HUES6 (cell line): ENCODE measurements around the gene RASSF8.

Experiments
- H3K27ac ChIP-seq: 2 replicates; pipeline ENCODE4 v1.7.0; 2013; ENCODE audit warnings: low read depth, mild to moderate bottlenecking, low read length, inconsistent platforms
- H3K27me3 ChIP-seq: 2 replicates; pipeline ENCODE4 v1.6.1; 2013; ENCODE audit warnings: low read length; ENCODE audit not compliant: control insufficient read depth, insufficient read depth
- H3K36me3 ChIP-seq: 2 replicates; pipeline ENCODE4 v1.6.1; 2013; ENCODE audit warnings: low read length; ENCODE audit not compliant: control insufficient read depth, insufficient read depth
- H3K4me1 ChIP-seq: 2 replicates; pipeline ENCODE4 v1.6.1; 2013; ENCODE audit warnings: low read length; ENCODE audit not compliant: control insufficient read depth, insufficient read depth
- H3K4me3 ChIP-seq: 2 replicates; pipeline ENCODE4 v1.5.1; 2013; ENCODE audit warnings: low read depth, low read length
- H3K9ac ChIP-seq: one replicate; pipeline ENCODE4 v1.6.1; 2013; ENCODE audit warnings: mild to moderate bottlenecking, low read length
- H3K9me3 ChIP-seq: 2 replicates; pipeline ENCODE4 v1.6.1; 2013; ENCODE audit warnings: low read depth, low read length; ENCODE audit not compliant: control insufficient read depth, insufficient read depth

RASSF8 gene

DNA sequence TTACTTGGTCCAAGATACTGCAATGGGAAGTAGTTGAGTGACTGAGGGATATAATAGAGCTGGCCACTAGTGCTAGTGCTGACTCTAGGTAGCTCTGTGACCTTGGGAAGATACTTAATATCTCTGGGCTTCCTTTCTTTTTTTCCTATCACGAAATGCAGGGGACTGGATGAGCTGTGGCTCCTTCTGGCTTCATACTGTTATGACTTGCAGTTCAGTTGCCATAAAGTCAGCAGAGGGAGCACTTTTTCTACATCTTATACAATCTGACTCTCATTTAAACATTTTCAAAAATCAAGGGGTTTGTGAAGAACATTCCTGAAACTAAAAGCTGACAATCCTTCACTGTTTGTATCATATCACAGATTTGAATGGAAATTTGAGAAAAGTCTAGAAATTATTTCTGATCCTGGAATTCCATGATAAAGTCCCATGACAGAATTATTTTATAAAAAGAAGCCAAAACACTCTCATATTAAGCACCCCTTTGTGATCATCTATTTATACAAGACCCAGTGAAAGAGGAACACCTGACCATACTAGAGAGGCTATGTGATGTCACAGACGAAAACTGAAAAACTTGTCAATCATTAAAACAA lies 161.0 kb downstream of the RASSF8 start:
- Histone ChIP-seq H3K27me3 (peaks cover 77% of the 10 kb centered on the region), H3K4me1 (peaks cover 35% of the 10 kb centered on the region), H3K4me3 (no peak overlapping the region), H3K27ac (no peak overlapping the region), H3K9ac (no peak overlapping the region), H3K9me3 (no peaks in the 10 kb centered on the region), H3K36me3 (no peaks in the 10 kb centered on the region)

DNA sequence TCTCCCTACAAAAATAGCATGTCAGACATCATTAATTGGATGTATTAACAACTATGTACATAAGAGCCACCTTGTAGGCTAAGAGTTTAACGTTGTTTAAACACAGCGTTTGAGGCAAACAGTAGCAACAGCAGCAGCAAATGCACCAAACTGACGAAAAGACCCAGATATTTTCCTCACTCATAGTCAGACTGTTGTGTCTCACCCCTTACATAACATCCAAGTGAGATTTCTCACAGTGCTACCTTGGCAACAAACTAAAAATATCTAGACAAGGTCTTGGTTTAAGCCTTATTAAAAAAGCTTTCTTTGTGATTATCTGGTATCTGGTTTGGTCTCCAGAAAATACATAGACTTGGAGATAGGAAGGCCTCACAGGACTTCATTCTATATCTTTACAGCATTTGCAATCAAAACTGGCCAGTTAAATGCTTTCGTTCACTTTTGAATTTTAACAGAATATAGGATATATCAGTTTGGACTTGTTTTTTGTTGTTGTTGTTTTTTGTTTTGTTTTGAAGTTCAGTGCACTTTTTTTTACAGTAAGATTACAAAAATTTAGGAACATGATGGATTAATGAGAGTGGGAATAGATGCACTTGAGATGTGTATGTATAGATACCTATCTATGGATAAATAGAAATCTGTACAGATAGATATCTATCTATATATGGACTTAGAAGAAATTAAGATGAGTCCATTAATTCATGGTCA lies 162.2 kb downstream of the RASSF8 start:
- Histone ChIP-seq H3K36me3 (no peaks in the 10 kb centered on the region), H3K9ac (no peak overlapping the region), H3K4me3 (no peak overlapping the region), H3K9me3 (no peaks in the 10 kb centered on the region), H3K27me3 (peaks cover 75% of the 10 kb centered on the region), H3K4me1 (peaks cover 28% of the 10 kb centered on the region), H3K27ac (no peak overlapping the region)

GRCh38 chr12:26121323-26122060 lies 163.0 kb downstream of the RASSF8 start:
- Histone ChIP-seq H3K27me3 (peaks cover 76% of the 10 kb centered on the region), H3K9me3 (no peaks in the 10 kb centered on the region), H3K4me3 (peak overlapping the region; percentile 69), H3K36me3 (no peaks in the 10 kb centered on the region), H3K27ac (no peak overlapping the region), H3K9ac (no peak overlapping the region), H3K4me1 (peaks cover 22% of the 10 kb centered on the region)

GRCh38 chr12:26122061-26122680 lies 163.7 kb downstream of the RASSF8 start:
- H3K9ac ChIP-seq: no peak overlapping the region
- peaks cover 20% of the 10 kb centered on the region for H3K4me1 ChIP-seq
- no peaks in the 10 kb centered on the region for H3K9me3 ChIP-seq
- peak overlapping the region; percentile 69 for H3K4me3 ChIP-seq
- no peaks in the 10 kb centered on the region for H3K36me3 ChIP-seq
- H3K27ac ChIP-seq: no peak overlapping the region
- peaks cover 79% of the 10 kb centered on the region for H3K27me3 ChIP-seq

GRCh38 chr12:26122681-26123481 lies 164.4 kb downstream of the RASSF8 start:
- Histone ChIP-seq H3K27ac (no peak overlapping the region), H3K27me3 (peaks cover 86% of the 10 kb centered on the region), H3K4me1 (peaks cover 19% of the 10 kb centered on the region), H3K36me3 (no peaks in the 10 kb centered on the region), H3K9me3 (no peaks in the 10 kb centered on the region), H3K9ac (no peak overlapping the region), H3K4me3 (peak overlapping the region; percentile 69)

DNA sequence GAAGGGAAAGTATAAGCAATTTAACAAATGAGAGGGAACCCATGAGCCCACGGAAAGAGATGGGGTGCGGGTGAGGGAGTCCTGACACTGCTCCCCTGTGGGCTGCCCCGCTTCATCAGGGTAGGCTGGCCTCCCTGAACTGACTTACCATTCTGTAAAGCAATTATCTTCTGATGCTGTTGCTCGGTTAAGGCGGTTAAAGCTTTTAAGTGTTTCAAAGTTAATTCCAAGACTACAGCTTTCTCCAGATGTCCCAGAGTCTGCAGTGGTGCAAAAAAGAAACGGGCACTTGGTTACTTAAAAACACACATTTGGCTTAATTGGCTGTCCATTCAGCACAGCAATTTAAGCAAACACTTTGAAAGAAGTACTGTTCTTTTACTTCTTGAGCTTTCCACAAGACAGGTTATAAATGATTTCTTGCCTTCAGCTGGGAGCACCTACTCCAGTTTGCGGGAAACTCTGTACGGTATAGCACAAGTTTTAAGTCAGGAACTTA lies 165.0 kb downstream of the RASSF8 start:
- peaks cover 19% of the 10 kb centered on the region for H3K4me1 ChIP-seq
- H3K27me3 ChIP-seq: peaks cover 92% of the 10 kb centered on the region
- no peak overlapping the region for H3K27ac ChIP-seq
- no peaks in the 10 kb centered on the region for H3K9me3 ChIP-seq
- no peak overlapping the region for H3K9ac ChIP-seq
- H3K36me3 ChIP-seq: no peaks in the 10 kb centered on the region
- H3K4me3 ChIP-seq: peak overlapping the region; percentile 69

GRCh38 chr12:26124446-26125399 lies 166.2 kb downstream of the RASSF8 start, which contains the start of gene BHLHE41:
TSS of gene BHLHE41 (minus strand) at chr12:26125037. CDS start at chr12:26124779, 258 bp downstream.
- peak within 1 kb of the TSS; percentile 55 for H3K9ac ChIP-seq
- peaks cover 19% of the 10 kb centered on the region for H3K4me1 ChIP-seq
- no peaks in the 10 kb centered on the region for H3K36me3 ChIP-seq
- H3K9me3 ChIP-seq: no peaks in the 10 kb centered on the region
- H3K4me3 ChIP-seq: peak within 1 kb of the TSS; percentile 80
- no peak within 1 kb of the TSS for H3K27ac ChIP-seq
- peaks cover 97% of the 10 kb centered on the region for H3K27me3 ChIP-seq

GRCh38 chr12:26125400-26126339 lies 167.2 kb downstream of the RASSF8 start:
- H3K4me1 ChIP-seq: peaks cover 19% of the 10 kb centered on the region
- H3K27ac ChIP-seq: no peak overlapping the region
- H3K27me3 ChIP-seq: peaks cover 95% of the 10 kb centered on the region
- peak overlapping the region; percentile 58 for H3K9ac ChIP-seq
- no peaks in the 10 kb centered on the region for H3K9me3 ChIP-seq
- H3K36me3 ChIP-seq: no peaks in the 10 kb centered on the region
- peak overlapping the region; percentile 80 for H3K4me3 ChIP-seq
